Adrenal gland (tissue), 5 donors: ENCODE data around the gene BPIFA3.

Experiments
- POLR2A ChIP-seq, 2 donors: fragments of 450-650 bp; IDR thresholded peaks; one replicate each; pipeline ENCODE4 v1.6.1; 2017; ENCODE audit warnings: antibody characterized with exemption in 2 of 2, mild to moderate bottlenecking in 2 of 2, moderate library complexity in 1 of 2
- TF ChIP-seq, protein P1 (sequence below), 6 experiments: fragments of 450-650 bp in 4 of 6; fragments of 200-600 bp in 2 of 6; sonication (generic) in 1 of 6; IDR thresholded peaks; 1 replicate in 5 of 6; 2 replicates in 1 of 6; pipeline versions ENCODE4 v1.5.1 to v1.8.0; 2016 to 2021; ENCODE audit warnings: antibody characterized with exemption in 6 of 6, mild to moderate bottlenecking in 2 of 6, moderate library complexity in 1 of 6
- donor health status: DM: no; HTN: no; CAD: no.

DNA sequence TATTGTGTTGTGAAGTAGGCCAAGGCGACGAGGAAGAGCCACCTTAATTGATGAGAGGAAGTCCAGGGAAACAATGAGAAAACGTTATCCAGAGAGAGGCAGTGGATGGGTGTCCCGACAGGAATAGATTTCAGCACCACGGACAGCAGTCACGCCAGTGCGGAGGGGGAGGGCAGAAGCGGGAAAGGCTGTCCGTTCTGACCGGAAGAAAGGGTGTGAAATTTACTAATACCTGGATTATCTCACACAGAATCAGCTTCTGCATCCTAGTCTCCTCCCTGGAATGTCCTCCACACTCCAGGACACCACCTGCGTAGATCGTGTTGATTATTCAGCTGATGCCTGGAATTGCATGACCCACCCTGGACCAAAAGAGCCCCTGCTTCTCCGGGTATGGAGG, 7.4 kb upstream of the BPIFA3 start:
- TF ChIP-seq, protein P1, sequence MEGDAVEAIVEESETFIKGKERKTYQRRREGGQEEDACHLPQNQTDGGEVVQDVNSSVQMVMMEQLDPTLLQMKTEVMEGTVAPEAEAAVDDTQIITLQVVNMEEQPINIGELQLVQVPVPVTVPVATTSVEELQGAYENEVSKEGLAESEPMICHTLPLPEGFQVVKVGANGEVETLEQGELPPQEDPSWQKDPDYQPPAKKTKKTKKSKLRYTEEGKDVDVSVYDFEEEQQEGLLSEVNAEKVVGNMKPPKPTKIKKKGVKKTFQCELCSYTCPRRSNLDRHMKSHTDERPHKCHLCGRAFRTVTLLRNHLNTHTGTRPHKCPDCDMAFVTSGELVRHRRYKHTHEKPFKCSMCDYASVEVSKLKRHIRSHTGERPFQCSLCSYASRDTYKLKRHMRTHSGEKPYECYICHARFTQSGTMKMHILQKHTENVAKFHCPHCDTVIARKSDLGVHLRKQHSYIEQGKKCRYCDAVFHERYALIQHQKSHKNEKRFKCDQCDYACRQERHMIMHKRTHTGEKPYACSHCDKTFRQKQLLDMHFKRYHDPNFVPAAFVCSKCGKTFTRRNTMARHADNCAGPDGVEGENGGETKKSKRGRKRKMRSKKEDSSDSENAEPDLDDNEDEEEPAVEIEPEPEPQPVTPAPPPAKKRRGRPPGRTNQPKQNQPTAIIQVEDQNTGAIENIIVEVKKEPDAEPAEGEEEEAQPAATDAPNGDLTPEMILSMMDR (IDR thresholded peaks at IDR 0.05) = no peak
- no peak for TF ChIP-seq POLR2A (IDR thresholded peaks at IDR 0.05)
